HCT116 (cell line): ENCODE results near the gene FOXN3. TPM values are rescaled to one million over a fixed set of nuclear protein-coding genes. Genes with fewer than 3 reads are reported as not detected.

Source experiments
- ATAC-seq: fragments of 200-7000 bp; cut with Tn5 transposase; 2 replicates; pipeline ENCODE4 v1.9.1; 2020; ENCODE audit warnings: mild to moderate bottlenecking, moderate library complexity
- BruUV-seq: library from RNA; stranded (reverse); fragments of 400-500 nt; replicated peaks from 2 replicates; lab custom pipeline; 2021; lab: Mats Ljungman, UMichigan
- CTCF ChIA-PET: fragments of 300-600 bp; sonication (Branson Sonifier 250); formaldehyde crosslinking; loops from one replicate; lab custom pipeline; 2021; ENCODE audit warnings: antibody characterized with exemption; lab: Charles Lee
- POLR2A ChIA-PET: fragments of 300-600, 350-600 bp; sonication (Branson Sonifier 250); formaldehyde crosslinking; loops from one replicate; lab custom pipeline; 2021; ENCODE audit warnings: antibody characterized with exemption; lab: Charles Lee
- RAD21 ChIA-PET, 2 experiments: fragments of 300-600 bp; sonication (Branson Sonifier 250); formaldehyde crosslinking; loops; one replicate each; lab custom pipeline; 2023; ENCODE audit warnings: low total read pairs in 2 of 2; ENCODE audit not compliant: uncharacterized antibody in 2 of 2, unreplicated experiment in 2 of 2, low non-redundant PET in 1 of 2; lab: Charles Lee
- DNase-seq: peaks from one replicate; pipeline ENCODE4 v3.0.0-alpha.2; 2010; ENCODE audit warnings: low read depth, low spot score
- H2AFZ ChIP-seq: fragments of 200-600 bp; shearing (Covaris generic), sonication (generic); 2 replicates; pipeline ENCODE4 v1.6.1; 2017; ENCODE audit warnings: low read depth, mixed run types, mixed read lengths, antibody characterized with exemption, low read length; ENCODE audit not compliant: poor library complexity, severe bottlenecking
- H3K27ac ChIP-seq: 2 replicates; pipeline ENCODE4 v1.5.1; 2012; ENCODE audit warnings: low read depth, low read length
- H3K27me3 ChIP-seq: fragments of 200-600 bp; sonication (generic); 2 replicates; pipeline ENCODE4 v1.6.1; 2016; ENCODE audit warnings: mixed run types, low read length, mixed read lengths; ENCODE audit not compliant: insufficient read depth
- H3K36me3 ChIP-seq, 2 experiments: fragments of 200-500 bp in 1 of 2; fragments of 200-600 bp in 1 of 2; sonication (Bioruptor generic) in 1 of 2; sonication (generic) in 1 of 2; 2 replicates each; pipeline versions ENCODE4 v1.5.1 to v1.6.1; 2014 to 2016; ENCODE audit warnings: low read length in 2 of 2, inconsistent platforms in 1 of 2, mixed read lengths in 1 of 2, mixed run types in 1 of 2; ENCODE audit not compliant: insufficient read depth in 2 of 2, control insufficient read depth in 1 of 2
- H3K4me1 ChIP-seq, 2 experiments: fragments of 200-600 bp in 1 of 2; sonication (generic) in 1 of 2; 2 replicates each; pipeline versions ENCODE4 v1.5.1 to v1.6.1; 2012 to 2017; ENCODE audit warnings: low read length in 2 of 2, inconsistent platforms in 1 of 2, mild to moderate bottlenecking in 1 of 2, mixed read lengths in 1 of 2, mixed run types in 1 of 2, moderate library complexity in 1 of 2; ENCODE audit not compliant: insufficient read depth in 2 of 2, control insufficient read depth in 1 of 2
- H3K4me2 ChIP-seq: fragments of 200-600 bp; sonication (generic); 2 replicates; pipeline ENCODE4 v1.6.1; 2017; ENCODE audit warnings: mixed run types, low read length, mixed read lengths
- H3K4me3 ChIP-seq, 2 experiments: fragments of 200-600 bp in 1 of 2; sonication (generic) in 1 of 2; replicated peaks in 1 of 2; 2 replicates each; pipeline ENCODE4 v1.5.1; 2011 to 2016; ENCODE audit warnings: low read length in 2 of 2, control low read depth in 1 of 2, low read depth in 1 of 2, mild to moderate bottlenecking in 1 of 2, mixed read lengths in 1 of 2, mixed run types in 1 of 2
- H3K79me2 ChIP-seq: fragments of 200-600 bp; sonication (generic); 2 replicates; pipeline ENCODE4 v1.6.1; 2017; ENCODE audit warnings: mild to moderate bottlenecking, mixed run types, low read length, moderate library complexity, mixed read lengths; ENCODE audit not compliant: insufficient read depth
- H3K9ac ChIP-seq: fragments of 200-600 bp; sonication (generic); 2 replicates; pipeline ENCODE4 v1.6.1; 2016; ENCODE audit warnings: low read length, mixed read lengths
- H3K9me2 ChIP-seq: fragments of 200-600 bp; sonication (generic), shearing (Covaris generic); 2 replicates; pipeline ENCODE4 v1.6.1; 2017; ENCODE audit warnings: mixed run types, mild to moderate bottlenecking, moderate library complexity; ENCODE audit not compliant: insufficient read depth
- H3K9me3 ChIP-seq, 2 experiments: fragments of 200-500 bp in 1 of 2; fragments of 200-600 bp in 1 of 2; sonication (Bioruptor generic) in 1 of 2; sonication (generic) in 1 of 2; 2 replicates each; pipeline ENCODE4 v1.6.1; 2014 to 2017; ENCODE audit warnings: low read length in 2 of 2, mixed read lengths in 2 of 2, inconsistent platforms in 1 of 2, low read depth in 1 of 2, mild to moderate bottlenecking in 1 of 2, mixed run types in 1 of 2, moderate library complexity in 1 of 2; ENCODE audit not compliant: control insufficient read depth in 1 of 2, insufficient read depth in 1 of 2
- H4K20me1 ChIP-seq: fragments of 200-600 bp; sonication (generic), shearing (Covaris generic); 2 replicates; pipeline ENCODE4 v1.6.1; 2017; ENCODE audit warnings: mixed run types, mild to moderate bottlenecking, moderate library complexity; ENCODE audit not compliant: insufficient read depth
- ATF3 ChIP-seq: IDR thresholded peaks from 2 replicates; pipeline ENCODE4 v1.6.1; 2012
- CEBPB ChIP-seq: IDR thresholded peaks from 2 replicates; pipeline ENCODE4 v1.6.1; 2012; ENCODE audit warnings: low read depth
- CTCF ChIP-seq, 3 experiments: fragments of 200-600 bp in 1 of 3; sonication (generic) in 1 of 3; IDR thresholded peaks in 2 of 3; conservative IDR thresholded peaks in 1 of 3; 2 replicates each; pipeline ENCODE4 v1.5.1; 2012 to 2017; ENCODE audit warnings: low read depth in 2 of 3, low read length in 2 of 3, antibody characterized with exemption in 1 of 3, borderline replicate concordance in 1 of 3, control low read depth in 1 of 3, mild to moderate bottlenecking in 1 of 3, mixed read lengths in 1 of 3, mixed run types in 1 of 3, moderate library complexity in 1 of 3; ENCODE audit not compliant: insufficient read depth in 1 of 3
- EGR1 ChIP-seq: IDR thresholded peaks from 2 replicates; pipeline ENCODE4 v1.6.1; 2012; ENCODE audit warnings: low read depth
- ELF1 ChIP-seq: IDR thresholded peaks from 2 replicates; pipeline ENCODE4 v1.6.1; 2012; ENCODE audit warnings: low read depth, borderline replicate concordance
- JUND ChIP-seq: IDR thresholded peaks from 2 replicates; pipeline ENCODE4 v1.6.1; 2012
- POLR2A ChIP-seq: IDR thresholded peaks from 2 replicates; pipeline ENCODE4 v1.7.0; 2011; ENCODE audit warnings: borderline replicate concordance; ENCODE audit not compliant: insufficient read depth, insufficient read length; ENCODE audit errors: extremely low read depth
- RAD21 ChIP-seq: IDR thresholded peaks from 2 replicates; pipeline ENCODE4 v1.6.1; 2012; ENCODE audit warnings: low read depth, mild to moderate bottlenecking
- REST ChIP-seq: IDR thresholded peaks from 2 replicates; pipeline ENCODE4 v1.6.1; 2012; ENCODE audit warnings: low read depth
- SIN3A ChIP-seq: IDR thresholded peaks from 2 replicates; pipeline ENCODE4 v1.6.1; 2012; ENCODE audit warnings: low read depth
- SRF ChIP-seq: IDR thresholded peaks from 2 replicates; pipeline ENCODE4 v1.6.1; 2012; ENCODE audit warnings: low read depth
- TCF7L2 ChIP-seq: IDR thresholded peaks from 2 replicates; pipeline ENCODE4 v1.7.0; 2011; ENCODE audit warnings: borderline replicate concordance, inconsistent platforms; ENCODE audit not compliant: insufficient read depth, insufficient read length; ENCODE audit errors: extremely low read depth
- YY1 ChIP-seq: IDR thresholded peaks from 2 replicates; pipeline ENCODE4 v1.6.1; 2011; ENCODE audit warnings: low read length, low read depth, moderate library complexity, mild to moderate bottlenecking; ENCODE audit not compliant: insufficient replicate concordance; ENCODE audit errors: extremely low read depth
- ZBTB33 ChIP-seq: IDR thresholded peaks from 2 replicates; pipeline ENCODE4 v1.6.1; 2011; ENCODE audit warnings: mild to moderate bottlenecking, low read length, moderate library complexity; ENCODE audit not compliant: insufficient replicate concordance; ENCODE audit errors: extremely low read depth
- ZFX ChIP-seq: fragments of 450-650 bp; IDR thresholded peaks from 2 replicates; pipeline ENCODE4 v1.6.1; 2017
- ZNF274 ChIP-seq: fragments of 200-500 bp; sonication (Bioruptor generic); IDR thresholded peaks from 2 replicates; pipeline ENCODE4 v1.6.1; 2014; ENCODE audit warnings: mild to moderate bottlenecking, low read depth, low read length, inconsistent platforms
- intact Hi-C: fragments of 100-400 bp; cut with micrococcal nuclease; formaldehyde crosslinking; loops from 2 replicates; pipeline ENCODE4 v1.10.0; 2022
- total RNA-seq: library from RNA; stranded (reverse); gene quantifications from one replicate; pipeline ENCODE4 v1.2.1, GENCODE V29; 2021; ENCODE audit not compliant: unreplicated experiment

The FOXN3 gene
- total RNA-seq, 1 experiment from 2014 or later: 20.0 TPM

GRCh38 chr14:89331398-89331797, 85.6 kb downstream of the FOXN3 start:
- ChIA-PET CTCF (no interaction called here), RAD21 (no interaction called here), POLR2A (no interaction called here)
- Histone ChIP-seq H3K9me2 (no peaks in the 10 kb centered on the region), H3K27ac (no peak overlapping the region), H3K4me3 (no peak overlapping the region), H3K4me1 (no peaks in the 10 kb centered on the region), H3K9ac (no peak overlapping the region), H3K9me3 (no peaks in the 10 kb centered on the region), H3K27me3 (no peaks in the 10 kb centered on the region), H3K79me2 (no peaks in the 10 kb centered on the region), H2AFZ (no peak overlapping the region), H4K20me1 (no peaks in the 10 kb centered on the region), H3K4me2 (no peak overlapping the region), H3K36me3 (no peaks in the 10 kb centered on the region)
- TF ChIP-seq ZNF274: no peak
- TF ChIP-seq REST: no peak
- TF ChIP-seq ZBTB33: no peak
- no peak for TF ChIP-seq CTCF (IDR thresholded peaks at IDR 0.05 in 2 of 3, conservative IDR thresholded peaks at IDR 0.05 in 1 of 3; ENCODE audit: borderline replicate concordance in 1 of 3, insufficient read depth in 1 of 3, low read depth in 2 of 3, low read length in 2 of 3)
- TF ChIP-seq ATF3: no peak
- TF ChIP-seq CEBPB: no peak
- TF ChIP-seq ZFX: no peak
- no peak for TF ChIP-seq EGR1
- TF ChIP-seq TCF7L2: no peak
- TF ChIP-seq RAD21: no peak
- no peak for TF ChIP-seq JUND
- TF ChIP-seq SIN3A: no peak
- TF ChIP-seq SRF: no peak
- TF ChIP-seq POLR2A: no peak
- no peak for TF ChIP-seq ELF1
- no peak for TF ChIP-seq YY1
- intact Hi-C loops: loop anchor here (10.0 kb wide), 1 partner anchor 433 kb away; no protein-coding TSS in a partner anchor
- ATAC-seq (no peak), DNase-seq (no peak)
- no TSS peak for BruUV-seq
